GM10248 (cell line): Measurements from ENCODE around the gene DEAF1.

Source experiments
- CTCF ChIA-PET: fragments of 300-600 bp; sonication (Branson Sonifier 250); formaldehyde crosslinking; extraction: SDS; loops from one replicate; lab custom pipeline; 2021; ENCODE audit warnings: antibody characterized with exemption; lab: Yijun Ruan, JAX
- POLR2A ChIA-PET: fragments of 350-650 bp; sonication (Branson Sonifier 250); formaldehyde crosslinking; extraction: SDS; loops from one replicate; lab custom pipeline; 2020; ENCODE audit warnings: antibody characterized with exemption; lab: Yijun Ruan, JAX
- DNase-seq: peaks from one replicate; pipeline ENCODE4 v3.0.0; 2012; ENCODE audit errors: extremely low spot score
- TF ChIP-seq, protein P1 (sequence below): IDR thresholded peaks from 2 replicates; pipeline ENCODE4 v1.5.1; 2012; ENCODE audit warnings: mild to moderate bottlenecking, low read depth; ENCODE audit errors: extremely low read depth, missing control alignments, control extremely low read depth

DEAF1 gene

DNA sequence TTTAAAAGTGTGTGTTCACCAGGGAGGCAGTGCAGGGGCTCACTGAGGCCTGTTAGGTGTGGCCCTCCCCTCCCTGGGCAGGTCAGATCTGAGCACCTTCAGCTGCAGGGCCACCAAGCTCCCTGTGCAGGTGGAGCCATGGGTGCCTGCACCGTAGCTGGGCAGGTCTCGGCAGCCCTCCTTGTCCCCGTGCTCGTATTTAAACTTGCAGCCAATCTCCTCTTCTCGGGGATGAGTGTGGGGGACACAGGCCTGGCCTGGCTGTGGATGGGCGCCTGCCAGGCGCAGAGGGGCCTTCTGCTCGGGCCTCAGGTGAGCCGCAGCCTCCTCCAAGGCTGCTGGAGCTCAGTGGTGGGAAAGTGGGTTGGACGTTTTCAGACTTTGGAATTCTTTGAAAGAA lies 99.6 kb downstream of the DEAF1 start:
- CTCF ChIA-PET, result no interaction called here
- POLR2A ChIA-PET, result interaction anchor here (0.6 kb wide), 1 partner anchor 11 kb away, joined by 10 read pairs; no protein-coding TSS in a partner anchor
- DNase-seq, result no peak

More for the DNA sequence above, 99.6 kb downstream of the DEAF1 start:
- TF ChIP-seq, protein P1, sequence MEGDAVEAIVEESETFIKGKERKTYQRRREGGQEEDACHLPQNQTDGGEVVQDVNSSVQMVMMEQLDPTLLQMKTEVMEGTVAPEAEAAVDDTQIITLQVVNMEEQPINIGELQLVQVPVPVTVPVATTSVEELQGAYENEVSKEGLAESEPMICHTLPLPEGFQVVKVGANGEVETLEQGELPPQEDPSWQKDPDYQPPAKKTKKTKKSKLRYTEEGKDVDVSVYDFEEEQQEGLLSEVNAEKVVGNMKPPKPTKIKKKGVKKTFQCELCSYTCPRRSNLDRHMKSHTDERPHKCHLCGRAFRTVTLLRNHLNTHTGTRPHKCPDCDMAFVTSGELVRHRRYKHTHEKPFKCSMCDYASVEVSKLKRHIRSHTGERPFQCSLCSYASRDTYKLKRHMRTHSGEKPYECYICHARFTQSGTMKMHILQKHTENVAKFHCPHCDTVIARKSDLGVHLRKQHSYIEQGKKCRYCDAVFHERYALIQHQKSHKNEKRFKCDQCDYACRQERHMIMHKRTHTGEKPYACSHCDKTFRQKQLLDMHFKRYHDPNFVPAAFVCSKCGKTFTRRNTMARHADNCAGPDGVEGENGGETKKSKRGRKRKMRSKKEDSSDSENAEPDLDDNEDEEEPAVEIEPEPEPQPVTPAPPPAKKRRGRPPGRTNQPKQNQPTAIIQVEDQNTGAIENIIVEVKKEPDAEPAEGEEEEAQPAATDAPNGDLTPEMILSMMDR, result no peak
